A549 (cell line): Measurements from ENCODE around the gene CDKN2A. TPM values are rescaled to one million over a fixed set of nuclear protein-coding genes. Genes with fewer than 3 reads are reported as not detected.

Experiments
- ATAC-seq, 2 experiments: fragments of 200-7000 bp in 1 of 2; fragments of >200 bp in 1 of 2; cut with Nextera tagmentation in 1 of 2; cut with Tn5 transposase in 1 of 2; 3 replicates each; pipeline versions ENCODE4 v1.8.0 to v1.9.1; 2018 to 2020; ENCODE audit warnings: mild to moderate bottlenecking in 1 of 2, moderate library complexity in 1 of 2
- CTCF ChIA-PET: fragments of 300-600 bp; sonication (Branson Sonifier 250); formaldehyde crosslinking; extraction: SDS; loops from one replicate; lab custom pipeline; 2021; ENCODE audit warnings: antibody characterized with exemption, inconsistent platforms; lab: Yijun Ruan, JAX
- POLR2A ChIA-PET: fragments of 350-600 bp; formaldehyde crosslinking; extraction: SDS; loops from one replicate; lab custom pipeline; 2021; ENCODE audit warnings: antibody characterized with exemption, inconsistent platforms; lab: Yijun Ruan, JAX
- DNase-seq, 2 experiments: peaks; one replicate each; pipeline versions ENCODE4 v3.0.0 to v3.0.0-alpha.2; 2011 to 2016; ENCODE audit warnings: low read depth in 1 of 2, low spot score in 1 of 2
- FAIRE-seq: peaks from 2 replicates; lab custom pipeline; 2011; peaks lifted over from hg19 to GRCh38; lab: Jason Lieb, UNC
- H3K27ac ChIP-seq, 2 experiments: fragments of >200 bp; sonication (Bioruptor Twin); formaldehyde crosslinking; 3 replicates each; pipeline ENCODE4 v1.5.1; 2016 to 2017
- H3K4me1 ChIP-seq: fragments of >200 bp; sonication (Bioruptor Twin); formaldehyde crosslinking; 3 replicates; pipeline ENCODE4 v1.6.1; 2016
- H3K4me2 ChIP-seq: fragments of >200 bp; sonication (Bioruptor Twin); formaldehyde crosslinking; 3 replicates; pipeline ENCODE4 v1.6.1; 2016
- H3K4me3 ChIP-seq: fragments of >200 bp; sonication (Bioruptor Twin); formaldehyde crosslinking; 3 replicates; pipeline ENCODE4 v1.5.1; 2016
- H3K9me3 ChIP-seq: fragments of >200 bp; sonication (Bioruptor Twin); formaldehyde crosslinking; 3 replicates; pipeline ENCODE4 v1.6.1; 2016
- CBX2 ChIP-seq: fragments of 200-600 bp; sonication (generic); IDR thresholded peaks from 2 replicates; pipeline ENCODE4 v1.6.1; 2016; ENCODE audit warnings: low read depth, mild to moderate bottlenecking, borderline replicate concordance
- CBX8 ChIP-seq: fragments of 200-600 bp; sonication (generic); IDR thresholded peaks from 2 replicates; pipeline ENCODE4 v1.6.1; 2016
- CHD2 ChIP-seq: fragments of 150-350 bp; IDR thresholded peaks from 2 replicates; pipeline ENCODE4 v1.6.1; 2014; ENCODE audit warnings: low read length; ENCODE audit not compliant: partially characterized antibody
- CHD4 ChIP-seq: fragments of 200-600 bp; sonication (generic); IDR thresholded peaks from 2 replicates; pipeline ENCODE4 v1.6.1; 2016; ENCODE audit warnings: antibody characterized with exemption, mild to moderate bottlenecking, borderline replicate concordance
- EHF ChIP-seq: fragments of 250-450 bp; sonication (Bioruptor Pico); IDR thresholded peaks from 2 replicates; pipeline ENCODE4 v1.5.0; 2020; ENCODE audit warnings: mild to moderate bottlenecking
- FOSL2 ChIP-seq, 2 experiments: fragments of 450-650 bp in 1 of 2; fragments of >200 bp in 1 of 2; sonication (Bioruptor Twin) in 1 of 2; formaldehyde crosslinking; IDR thresholded peaks; 2 replicates each; pipeline versions ENCODE4 v1.5.0 to v1.6.1; 2016 to 2020; ENCODE audit warnings: mild to moderate bottlenecking in 1 of 2, moderate library complexity in 1 of 2
- HEYL ChIP-seq: fragments of 250-450 bp; sonication (Bioruptor Pico); IDR thresholded peaks from 2 replicates; pipeline ENCODE4 v1.8.0; 2021; ENCODE audit warnings: mild to moderate bottlenecking, moderate library complexity
- JUN ChIP-seq, 2 experiments: fragments of >200 bp; sonication (Bioruptor Twin); formaldehyde crosslinking; IDR thresholded peaks; 2 replicates in 1 of 2; 3 replicates in 1 of 2; pipeline ENCODE4 v1.6.1; 2016 to 2017
- MAX ChIP-seq: IDR thresholded peaks from 2 replicates; pipeline ENCODE4 v1.6.1; 2012
- NFE2L2 ChIP-seq: fragments of 150-350 bp; conservative IDR thresholded peaks from 2 replicates; pipeline ENCODE4 v1.6.1; 2014; ENCODE audit warnings: low read length
- POLR2A ChIP-seq: IDR thresholded peaks from 2 replicates; pipeline ENCODE4 v1.6.1; 2012; ENCODE audit warnings: mild to moderate bottlenecking, low read length
- RARB ChIP-seq: fragments of 250-450 bp; sonication (Bioruptor Pico); IDR thresholded peaks from 2 replicates; pipeline ENCODE4 v1.8.0; 2021; ENCODE audit warnings: mild to moderate bottlenecking, moderate library complexity
- RCOR1 ChIP-seq: fragments of 150-350 bp; IDR thresholded peaks from 2 replicates; pipeline ENCODE4 v1.6.1; 2014; ENCODE audit warnings: antibody characterized with exemption, low read length, low read depth
- USF2 ChIP-seq: fragments of 450-650 bp; IDR thresholded peaks from 2 replicates; pipeline ENCODE4 v1.6.1; 2014; ENCODE audit warnings: antibody characterized with exemption
- ZC3H11A ChIP-seq: fragments of 450-650 bp; IDR thresholded peaks from 2 replicates; pipeline ENCODE4 v1.6.1; 2014; ENCODE audit warnings: antibody characterized with exemption, mild to moderate bottlenecking
- ZNF302 ChIP-seq: fragments of 250-450 bp; sonication (Bioruptor Pico); IDR thresholded peaks from 2 replicates; pipeline ENCODE4 v1.9.0; 2021; ENCODE audit warnings: inconsistent platforms, mild to moderate bottlenecking, moderate library complexity
- WGBS: methylation state at CpG from one replicate; pipeline ENCODE4 v1.1.6; 2017; ENCODE audit errors: missing lambda C conversion rate; 5-methylcytosine and 5-hydroxymethylcytosine counted together
- polyA plus RNA-seq, 4 experiments: library from polyadenylated mRNA; depleted of rRNA in 3 of 4; stranded (reverse); fragments of >200 nt; fragmentation: RNase III in 1 of 4; extraction: RNeasy Plus Mini Kit Qiagen cat#74134 plus additional on column Dnase treatment in 1 of 4; gene quantifications; 2 replicates in 3 of 4; 3 replicates in 1 of 4; pipeline ENCODE4 v1.2.3, GENCODE V29; 2011 to 2017
- TF ChIP-seq, protein P1 (sequence below): fragments of 200-600 bp; sonication (generic); IDR thresholded peaks from 2 replicates; pipeline ENCODE4 v1.6.1; 2016; ENCODE audit warnings: antibody characterized with exemption, mild to moderate bottlenecking, moderate library complexity
- TF ChIP-seq, protein P2 (sequence below): IDR thresholded peaks from 2 replicates; pipeline ENCODE4 v1.6.1; 2012

CDKN2A gene
- polyA plus RNA-seq, 2 of the 4 experiments (the other 2 are of a cell fraction) = not detected

- CTCF ChIA-PET = no interaction called here
- Histone ChIP-seq H3K4me1 (no peaks in the 10 kb centered on the region), H3K9me3 (no peaks in the 10 kb centered on the region)
- TF ChIP-seq HEYL (CRISPR knock-in tag) (no peak), CBX8 (no peak)
- TF ChIP-seq, all 56 proteins: peak for 0
- ATAC-seq (no peak), DNase-seq (no peak), FAIRE-seq (no peak)
- Histone ChIP-seq H3K27ac (no peak overlapping the region), H3K4me3 (no peak overlapping the region), H3K4me2 (no peak overlapping the region)
- POLR2A ChIA-PET = no interaction called here
Measured at GRCh38 chr9:21972361-21972760, 21.8 kb downstream of the CDKN2A start.

- Histone ChIP-seq H3K27ac (no peak overlapping the region), H3K9me3 (no peaks in the 10 kb centered on the region), H3K4me1 (no peaks in the 10 kb centered on the region), H3K4me3 (no peak overlapping the region), H3K4me2 (no peak overlapping the region)
- CTCF ChIA-PET = no interaction called here
- POLR2A ChIA-PET = no interaction called here
- no peak for FAIRE-seq
- WGBS = no CpG with 5 or more reads among the region's 45 CpGs
- no peak for DNase-seq
- TF ChIP-seq, protein P1, sequence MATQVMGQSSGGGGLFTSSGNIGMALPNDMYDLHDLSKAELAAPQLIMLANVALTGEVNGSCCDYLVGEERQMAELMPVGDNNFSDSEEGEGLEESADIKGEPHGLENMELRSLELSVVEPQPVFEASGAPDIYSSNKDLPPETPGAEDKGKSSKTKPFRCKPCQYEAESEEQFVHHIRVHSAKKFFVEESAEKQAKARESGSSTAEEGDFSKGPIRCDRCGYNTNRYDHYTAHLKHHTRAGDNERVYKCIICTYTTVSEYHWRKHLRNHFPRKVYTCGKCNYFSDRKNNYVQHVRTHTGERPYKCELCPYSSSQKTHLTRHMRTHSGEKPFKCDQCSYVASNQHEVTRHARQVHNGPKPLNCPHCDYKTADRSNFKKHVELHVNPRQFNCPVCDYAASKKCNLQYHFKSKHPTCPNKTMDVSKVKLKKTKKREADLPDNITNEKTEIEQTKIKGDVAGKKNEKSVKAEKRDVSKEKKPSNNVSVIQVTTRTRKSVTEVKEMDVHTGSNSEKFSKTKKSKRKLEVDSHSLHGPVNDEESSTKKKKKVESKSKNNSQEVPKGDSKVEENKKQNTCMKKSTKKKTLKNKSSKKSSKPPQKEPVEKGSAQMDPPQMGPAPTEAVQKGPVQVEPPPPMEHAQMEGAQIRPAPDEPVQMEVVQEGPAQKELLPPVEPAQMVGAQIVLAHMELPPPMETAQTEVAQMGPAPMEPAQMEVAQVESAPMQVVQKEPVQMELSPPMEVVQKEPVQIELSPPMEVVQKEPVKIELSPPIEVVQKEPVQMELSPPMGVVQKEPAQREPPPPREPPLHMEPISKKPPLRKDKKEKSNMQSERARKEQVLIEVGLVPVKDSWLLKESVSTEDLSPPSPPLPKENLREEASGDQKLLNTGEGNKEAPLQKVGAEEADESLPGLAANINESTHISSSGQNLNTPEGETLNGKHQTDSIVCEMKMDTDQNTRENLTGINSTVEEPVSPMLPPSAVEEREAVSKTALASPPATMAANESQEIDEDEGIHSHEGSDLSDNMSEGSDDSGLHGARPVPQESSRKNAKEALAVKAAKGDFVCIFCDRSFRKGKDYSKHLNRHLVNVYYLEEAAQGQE = no peak
- TF ChIP-seq ZC3H11A (no peak), USF2 (no peak), HEYL (CRISPR knock-in tag) (no peak), NFE2L2 (no peak), EHF (CRISPR knock-in tag) (no peak), POLR2A (no peak), RARB (CRISPR knock-in tag) (no peak), CHD2 (no peak), MAX (no peak), CBX2 (no peak), RCOR1 (no peak), FOSL2 (IDR thresholded peaks at IDR 0.05) (no peak), FOSL2 (CRISPR knock-in tag; IDR thresholded peaks at IDR 0.05) (no peak), CHD4 (no peak), ZNF302 (CRISPR knock-in tag) (no peak), JUN (IDR thresholded peaks at IDR 0.05) (no peak)
- TF ChIP-seq, protein P2, sequence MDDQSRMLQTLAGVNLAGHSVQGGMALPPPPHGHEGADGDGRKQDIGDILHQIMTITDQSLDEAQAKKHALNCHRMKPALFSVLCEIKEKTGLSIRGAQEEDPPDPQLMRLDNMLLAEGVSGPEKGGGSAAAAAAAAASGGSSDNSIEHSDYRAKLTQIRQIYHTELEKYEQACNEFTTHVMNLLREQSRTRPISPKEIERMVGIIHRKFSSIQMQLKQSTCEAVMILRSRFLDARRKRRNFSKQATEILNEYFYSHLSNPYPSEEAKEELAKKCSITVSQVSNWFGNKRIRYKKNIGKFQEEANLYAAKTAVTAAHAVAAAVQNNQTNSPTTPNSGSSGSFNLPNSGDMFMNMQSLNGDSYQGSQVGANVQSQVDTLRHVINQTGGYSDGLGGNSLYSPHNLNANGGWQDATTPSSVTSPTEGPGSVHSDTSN = no peak
- ATAC-seq = no peak
Measured at GRCh38 chr9:21970800-21971640, 23.2 kb downstream of the CDKN2A start.
